A673 (cell line): Measurements from ENCODE around the gene OPRM1. TPM values are rescaled to one million over a fixed set of nuclear protein-coding genes. Genes with fewer than 3 reads are reported as not detected.
"Not testable (repeated sequence)": the region's sequence is repeated elsewhere in the genome, so short reads cannot be mapped to it uniquely, and the experiment has no call there.

ENCODE experiments used
- BruUV-seq: library from RNA; stranded (reverse); fragments of 400-500 nt; replicated peaks from 2 replicates; lab custom pipeline; 2021; lab: Mats Ljungman, UMichigan
- CTCF ChIA-PET: fragments of 300-600 bp; sonication (Branson Sonifier 250); formaldehyde crosslinking; loops from one replicate; lab custom pipeline; 2022; ENCODE audit warnings: antibody characterized with exemption; lab: Charles Lee
- POLR2A ChIA-PET: fragments of 300-600 bp; sonication (Branson Sonifier 250); formaldehyde crosslinking; loops from one replicate; lab custom pipeline; 2022; ENCODE audit warnings: antibody characterized with exemption; ENCODE audit not compliant: low non-redundant PET; lab: Charles Lee
- DNase-seq: peaks from one replicate; pipeline ENCODE4 v3.0.0-alpha.2; 2015; ENCODE audit warnings: low spot score
- H3K27ac ChIP-seq: fragments of 200-600 bp; sonication (generic); 2 replicates; pipeline ENCODE4 v1.5.1; 2016; ENCODE audit warnings: mixed run types, low read depth, mild to moderate bottlenecking, mixed read lengths, antibody characterized with exemption, low read length; ENCODE audit not compliant: poor library complexity, severe bottlenecking
- H3K27me3 ChIP-seq: fragments of 200-600 bp; sonication (generic); replicated peaks from 2 replicates; pipeline ENCODE4 v1.6.1; 2017; ENCODE audit warnings: mixed run types, low read depth, mild to moderate bottlenecking, mixed read lengths, antibody characterized with exemption, low read length; ENCODE audit not compliant: insufficient read depth, poor library complexity
- H3K36me3 ChIP-seq: fragments of 200-600 bp; sonication (generic); 2 replicates; pipeline ENCODE4 v1.6.1; 2016; ENCODE audit warnings: mixed run types, mild to moderate bottlenecking, mixed read lengths, antibody characterized with exemption, low read length; ENCODE audit not compliant: insufficient read depth, poor library complexity, severe bottlenecking
- H3K4me1 ChIP-seq: fragments of 200-600 bp; sonication (generic); 2 replicates; pipeline ENCODE4 v1.6.1; 2017; ENCODE audit warnings: mixed run types, mild to moderate bottlenecking, mixed read lengths, antibody characterized with exemption, low read length; ENCODE audit not compliant: insufficient read depth, poor library complexity, severe bottlenecking
- H3K4me3 ChIP-seq: fragments of 200-600 bp; sonication (generic); 2 replicates; pipeline ENCODE4 v1.5.1; 2016; ENCODE audit warnings: low read depth, mixed run types, mild to moderate bottlenecking, mixed read lengths, low read length; ENCODE audit not compliant: poor library complexity, severe bottlenecking
- H3K9me3 ChIP-seq: fragments of 200-600 bp; sonication (generic); 2 replicates; pipeline ENCODE4 v1.6.1; 2016; ENCODE audit warnings: mixed run types, low read depth, mild to moderate bottlenecking, mixed read lengths, antibody characterized with exemption, low read length; ENCODE audit not compliant: poor library complexity, severe bottlenecking
- EZH2 ChIP-seq: fragments of 200-600 bp; sonication (generic); IDR thresholded peaks from 2 replicates; pipeline ENCODE4 v1.6.1; 2017; ENCODE audit warnings: borderline replicate concordance, low read depth, mild to moderate bottlenecking, mixed read lengths, antibody characterized with exemption, low read length; ENCODE audit not compliant: poor library complexity, severe bottlenecking
- intact Hi-C: fragments of 100-400 bp; cut with micrococcal nuclease; formaldehyde crosslinking; loops from one replicate; pipeline ENCODE4 v1.10.0; 2022; ENCODE audit not compliant: unreplicated experiment
- total RNA-seq: library from RNA; stranded (reverse); gene quantifications from 2 replicates; pipeline ENCODE4 v1.2.3, GENCODE V29; 2021
- TF ChIP-seq, protein P1 (sequence below): fragments of 300-800, 200-600 bp; sonication (generic); conservative IDR thresholded peaks from 2 replicates; pipeline ENCODE4 v1.5.1; 2017; ENCODE audit warnings: low read depth, mild to moderate bottlenecking, antibody characterized with exemption, low read length, moderate library complexity, mixed read lengths

Gene OPRM1
- total RNA-seq, 1 experiment from 2014 or later: not detected

- H3K36me3 ChIP-seq: no peaks in the 10 kb centered on the region
- BruUV-seq: no TSS peak
- TF ChIP-seq, protein P1, sequence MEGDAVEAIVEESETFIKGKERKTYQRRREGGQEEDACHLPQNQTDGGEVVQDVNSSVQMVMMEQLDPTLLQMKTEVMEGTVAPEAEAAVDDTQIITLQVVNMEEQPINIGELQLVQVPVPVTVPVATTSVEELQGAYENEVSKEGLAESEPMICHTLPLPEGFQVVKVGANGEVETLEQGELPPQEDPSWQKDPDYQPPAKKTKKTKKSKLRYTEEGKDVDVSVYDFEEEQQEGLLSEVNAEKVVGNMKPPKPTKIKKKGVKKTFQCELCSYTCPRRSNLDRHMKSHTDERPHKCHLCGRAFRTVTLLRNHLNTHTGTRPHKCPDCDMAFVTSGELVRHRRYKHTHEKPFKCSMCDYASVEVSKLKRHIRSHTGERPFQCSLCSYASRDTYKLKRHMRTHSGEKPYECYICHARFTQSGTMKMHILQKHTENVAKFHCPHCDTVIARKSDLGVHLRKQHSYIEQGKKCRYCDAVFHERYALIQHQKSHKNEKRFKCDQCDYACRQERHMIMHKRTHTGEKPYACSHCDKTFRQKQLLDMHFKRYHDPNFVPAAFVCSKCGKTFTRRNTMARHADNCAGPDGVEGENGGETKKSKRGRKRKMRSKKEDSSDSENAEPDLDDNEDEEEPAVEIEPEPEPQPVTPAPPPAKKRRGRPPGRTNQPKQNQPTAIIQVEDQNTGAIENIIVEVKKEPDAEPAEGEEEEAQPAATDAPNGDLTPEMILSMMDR: no peak
- TF ChIP-seq EZH2: no peak
- CTCF ChIA-PET: no interaction called here
- no peak overlapping the region for H3K4me3 ChIP-seq
- no peak overlapping the region for H3K27ac ChIP-seq
- no peaks in the 10 kb centered on the region for H3K9me3 ChIP-seq
- no peaks in the 10 kb centered on the region for H3K4me1 ChIP-seq
- no peak for DNase-seq
- intact Hi-C loops: no loop called here
- POLR2A ChIA-PET: no interaction called here
- H3K27me3 ChIP-seq: no peaks in the 10 kb centered on the region
Measured at GRCh38 chr6:154187714-154188113, 148.7 kb downstream of the OPRM1 start.

GRCh38 chr6:154196333-154196885 lies 157.4 kb downstream of the OPRM1 start:
- DNase-seq: no peak
- TF ChIP-seq, protein P1: no peak
- TF ChIP-seq EZH2: no peak
- CTCF ChIA-PET: no interaction called here
- POLR2A ChIA-PET: no interaction called here
- H3K36me3 ChIP-seq: no peaks in the 10 kb centered on the region
- no peak overlapping the region for H3K27ac ChIP-seq
- H3K9me3 ChIP-seq: no peaks in the 10 kb centered on the region
- H3K27me3 ChIP-seq: no peaks in the 10 kb centered on the region
- no peak overlapping the region for H3K4me3 ChIP-seq
- no TSS peak for BruUV-seq
- H3K4me1 ChIP-seq: no peaks in the 10 kb centered on the region
- intact Hi-C loops: no loop called here

DNA sequence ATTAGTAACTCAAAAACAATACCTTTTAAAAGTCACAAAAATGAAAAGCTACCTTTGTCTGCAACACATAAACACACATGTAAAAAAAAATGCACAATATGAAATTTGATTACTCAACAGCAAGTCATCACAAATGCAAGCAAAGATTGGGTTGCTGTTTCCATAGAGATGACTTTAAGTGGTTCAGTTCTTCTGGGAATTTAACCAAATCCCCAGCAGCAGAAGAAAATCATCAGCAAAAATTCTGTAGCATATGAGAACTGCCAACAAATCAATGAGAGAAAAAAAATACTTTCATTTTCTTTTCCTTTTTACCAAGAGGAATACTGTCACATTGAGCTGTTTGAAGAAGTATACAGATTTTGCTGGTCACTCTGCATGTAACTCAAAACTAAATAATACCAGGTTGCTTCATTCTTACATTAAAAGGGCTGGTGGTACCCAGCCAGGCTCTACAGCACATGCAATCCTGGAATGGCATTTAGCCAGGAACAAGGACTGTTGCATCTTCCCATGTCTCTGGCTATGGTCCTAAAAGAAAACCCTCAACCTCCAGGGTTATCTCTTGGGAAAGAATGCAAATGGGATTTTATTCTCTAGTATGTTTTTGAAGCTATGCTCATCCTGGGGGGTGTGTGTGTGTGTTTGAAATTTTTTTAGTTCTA lies 158.3 kb downstream of the OPRM1 start:
- intact Hi-C loops: no loop called here
- CTCF ChIA-PET: no interaction called here
- BruUV-seq: no TSS peak
- H3K4me3 ChIP-seq: no peak overlapping the region
- TF ChIP-seq EZH2: no peak
- TF ChIP-seq, protein P1: no peak
- DNase-seq: no peak
- H3K27me3 ChIP-seq: no peaks in the 10 kb centered on the region
- H3K4me1 ChIP-seq: no peaks in the 10 kb centered on the region
- no peak overlapping the region for H3K27ac ChIP-seq
- no peaks in the 10 kb centered on the region for H3K9me3 ChIP-seq
- H3K36me3 ChIP-seq: no peaks in the 10 kb centered on the region
- POLR2A ChIA-PET: no interaction called here

DNA sequence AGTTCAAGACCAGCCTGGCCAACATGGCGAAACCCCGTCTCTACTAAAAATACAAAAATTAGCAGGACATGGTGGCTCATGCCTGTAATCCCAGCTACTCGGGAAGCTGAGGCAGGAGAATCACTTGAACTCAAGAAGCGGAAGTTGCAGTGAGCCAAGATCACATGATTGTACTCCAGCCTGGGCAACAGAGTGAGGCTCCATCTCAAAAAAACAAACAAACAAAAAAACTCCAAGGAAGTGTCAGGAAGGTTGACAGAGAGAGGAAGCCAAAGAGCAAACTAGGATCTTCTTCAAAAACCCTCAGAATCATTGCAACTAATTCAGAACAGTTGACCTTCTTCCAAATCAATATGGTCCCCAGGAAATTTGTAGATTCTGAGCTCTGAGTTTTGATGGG lies 162.6 kb downstream of the OPRM1 start:
- H3K27me3 ChIP-seq, DNase-seq, H3K4me1 ChIP-seq, H3K36me3 ChIP-seq, POLR2A ChIA-PET, H3K9me3 ChIP-seq, CTCF ChIA-PET, intact Hi-C loops, BruUV-seq, H3K27ac ChIP-seq, H3K4me3 ChIP-seq: not testable (repeated sequence)
